Subcutaneous adipose tissue (tissue), 4 donors: ENCODE results near the gene DUOX1. TPM values are rescaled to one million over a fixed set of nuclear protein-coding genes. Genes with fewer than 3 reads are reported as not detected.

Experiments used
- CTCF ChIP-seq: fragments of 450-650 bp; IDR thresholded peaks from one replicate; pipeline ENCODE4 v1.5.1; 2016; ENCODE audit warnings: low read depth, mild to moderate bottlenecking, control low read depth, antibody characterized with exemption, moderate library complexity
- total RNA-seq, 4 donors: library from RNA; depleted of rRNA; stranded (reverse); fragments of >200 nt; gene quantifications; one replicate each; pipeline ENCODE4 v1.1.0, GENCODE V29; 2016

DUOX1 gene
- total RNA-seq, 4 donors from 2014 or later: 0.44 to 0.85 (median 0.57) TPM; not detected in 1

GRCh38 chr15:45128971-45129639 is 689 bp upstream of the DUOX1 start:
- TF ChIP-seq CTCF: no peak

DNA sequence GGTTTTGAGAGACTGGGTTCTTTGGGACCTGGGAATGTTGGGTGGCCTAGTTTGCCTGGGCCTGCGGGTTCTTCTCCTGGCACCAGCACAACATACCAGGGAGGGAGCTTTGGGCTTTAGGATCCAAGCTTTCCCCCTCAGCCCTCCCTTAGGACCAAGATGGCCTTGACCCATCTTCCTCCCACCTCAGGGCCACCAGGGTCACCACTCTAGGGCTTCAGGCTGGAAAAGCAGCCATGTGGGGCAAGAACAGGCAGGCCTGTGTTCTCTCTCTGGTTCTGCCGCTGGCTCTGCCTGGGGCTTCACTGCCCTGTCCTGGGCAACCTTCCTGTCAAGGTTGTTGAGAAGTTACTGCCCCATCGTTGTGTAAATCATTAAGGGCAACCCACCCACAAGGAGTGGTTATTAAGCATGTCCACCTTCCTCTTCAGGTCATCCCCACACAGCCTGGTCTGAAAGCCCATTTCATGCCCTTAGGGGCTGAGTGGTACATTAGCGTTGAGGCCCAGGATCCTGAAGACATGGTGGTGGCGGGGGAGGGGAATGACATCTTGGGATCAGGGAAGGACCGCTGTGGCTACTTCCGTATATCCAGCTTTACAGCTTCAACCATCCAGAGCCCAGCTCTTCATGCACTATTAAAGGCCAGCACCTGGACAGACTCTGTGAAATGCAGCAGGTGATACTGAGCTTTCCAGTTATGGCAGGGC is 652 bp downstream of the DUOX1 start:
- no peak for TF ChIP-seq CTCF

DNA sequence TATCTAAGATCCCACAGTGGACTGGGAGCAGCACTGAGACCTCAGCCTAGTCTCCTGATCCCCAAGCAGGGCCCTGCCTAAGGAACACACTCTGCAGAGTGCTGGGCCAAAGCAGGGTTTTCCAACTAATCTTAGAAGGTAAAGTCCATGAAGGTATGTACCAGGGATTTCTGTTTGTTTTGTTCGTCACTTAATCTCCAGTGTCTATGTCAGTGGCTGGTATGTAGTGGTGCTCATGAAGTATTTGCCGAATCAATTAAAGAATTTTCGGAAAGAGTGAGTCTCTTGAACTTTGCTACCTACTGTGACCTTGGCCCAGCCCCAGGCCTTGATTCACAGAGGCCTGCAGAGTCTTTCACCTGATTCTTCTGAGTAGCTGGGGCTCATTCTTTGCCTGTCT is 1.7 kb downstream of the DUOX1 start:
- no peak for TF ChIP-seq CTCF

DNA sequence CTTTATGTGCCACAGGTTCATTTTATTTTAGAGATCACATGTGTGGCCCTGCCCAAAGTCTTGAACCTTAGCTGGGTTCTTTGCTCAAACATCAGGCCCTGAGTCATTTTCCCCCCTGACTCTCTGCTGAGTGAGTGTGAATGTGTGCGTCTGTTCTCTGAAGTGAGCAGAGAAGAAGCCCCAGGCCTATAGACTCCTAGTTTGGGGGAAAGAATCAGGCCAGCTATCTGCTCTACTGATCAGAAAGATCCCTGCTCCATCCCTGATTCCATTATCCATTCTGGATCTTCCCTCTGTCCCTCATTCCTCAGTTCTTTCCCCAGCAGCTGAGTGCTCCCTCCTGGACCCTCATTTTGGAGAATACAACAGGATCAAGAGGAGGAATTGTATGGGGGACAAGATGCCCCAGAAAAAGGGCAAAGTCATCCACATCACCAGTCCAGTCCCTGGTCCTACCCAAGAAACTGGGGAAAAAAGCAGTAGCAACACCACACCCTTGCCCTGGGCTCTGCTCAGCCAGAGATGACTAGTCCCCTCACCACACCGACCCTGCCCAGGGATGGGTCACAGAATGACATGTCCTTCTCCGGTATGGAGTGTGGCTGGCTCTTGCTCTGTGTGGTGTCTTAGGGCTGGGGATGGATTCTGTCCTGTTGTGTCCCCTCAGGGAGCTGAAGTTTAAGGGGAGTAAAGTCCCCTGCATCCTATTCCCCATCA is 3.2 kb downstream of the DUOX1 start:
- no peak for TF ChIP-seq CTCF

GRCh38 chr15:45133561-45133920 is 3.7 kb downstream of the DUOX1 start:
- no peak for TF ChIP-seq CTCF

- no peak for TF ChIP-seq CTCF
Measured at GRCh38 chr15:45134046-45134445, 4.3 kb downstream of the DUOX1 start.
